Adrenal gland (tissue), 5 donors: ENCODE results near the gene FOXC2.

Source experiments
- POLR2A ChIP-seq, 2 donors: fragments of 450-650 bp; IDR thresholded peaks; one replicate each; pipeline ENCODE4 v1.6.1; 2017; ENCODE audit warnings: antibody characterized with exemption in 2 of 2, mild to moderate bottlenecking in 2 of 2, moderate library complexity in 1 of 2
- TF ChIP-seq, protein P1 (sequence below), 6 experiments: fragments of 450-650 bp in 4 of 6; fragments of 200-600 bp in 2 of 6; sonication (generic) in 1 of 6; IDR thresholded peaks; 1 replicate in 5 of 6; 2 replicates in 1 of 6; pipeline versions ENCODE4 v1.5.1 to v1.8.0; 2016 to 2021; ENCODE audit warnings: antibody characterized with exemption in 6 of 6, mild to moderate bottlenecking in 2 of 6, moderate library complexity in 1 of 6
- donor health status: DM: no; HTN: no; CAD: no.

DNA sequence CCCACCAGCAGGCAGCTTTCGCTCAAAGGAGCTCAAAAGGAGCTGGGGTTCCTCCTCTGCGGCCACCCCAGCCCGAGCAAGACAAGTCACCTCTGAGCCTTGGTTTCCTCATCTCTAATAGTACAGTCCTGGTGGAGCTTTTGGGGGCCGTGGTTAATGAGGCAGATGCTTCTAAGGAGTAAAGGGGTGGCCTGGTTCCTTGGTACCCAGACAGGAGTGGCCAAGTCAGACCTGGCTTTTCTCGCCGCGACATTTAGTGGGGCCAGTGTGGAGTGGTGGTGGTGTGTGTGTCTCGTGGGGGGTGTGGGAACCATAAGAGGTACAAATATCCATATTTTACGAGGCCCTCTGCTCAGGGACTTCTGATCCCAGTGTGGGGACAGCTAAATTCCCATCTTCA is 49.6 kb upstream of the FOXC2 start:
- TF ChIP-seq, protein P1, sequence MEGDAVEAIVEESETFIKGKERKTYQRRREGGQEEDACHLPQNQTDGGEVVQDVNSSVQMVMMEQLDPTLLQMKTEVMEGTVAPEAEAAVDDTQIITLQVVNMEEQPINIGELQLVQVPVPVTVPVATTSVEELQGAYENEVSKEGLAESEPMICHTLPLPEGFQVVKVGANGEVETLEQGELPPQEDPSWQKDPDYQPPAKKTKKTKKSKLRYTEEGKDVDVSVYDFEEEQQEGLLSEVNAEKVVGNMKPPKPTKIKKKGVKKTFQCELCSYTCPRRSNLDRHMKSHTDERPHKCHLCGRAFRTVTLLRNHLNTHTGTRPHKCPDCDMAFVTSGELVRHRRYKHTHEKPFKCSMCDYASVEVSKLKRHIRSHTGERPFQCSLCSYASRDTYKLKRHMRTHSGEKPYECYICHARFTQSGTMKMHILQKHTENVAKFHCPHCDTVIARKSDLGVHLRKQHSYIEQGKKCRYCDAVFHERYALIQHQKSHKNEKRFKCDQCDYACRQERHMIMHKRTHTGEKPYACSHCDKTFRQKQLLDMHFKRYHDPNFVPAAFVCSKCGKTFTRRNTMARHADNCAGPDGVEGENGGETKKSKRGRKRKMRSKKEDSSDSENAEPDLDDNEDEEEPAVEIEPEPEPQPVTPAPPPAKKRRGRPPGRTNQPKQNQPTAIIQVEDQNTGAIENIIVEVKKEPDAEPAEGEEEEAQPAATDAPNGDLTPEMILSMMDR (IDR thresholded peaks at IDR 0.05), result no peak
- no peak for TF ChIP-seq POLR2A (IDR thresholded peaks at IDR 0.05)
